GM12878 (cell line): ENCODE measurements around the gene SSH2. TPM values are rescaled to one million over a fixed set of nuclear protein-coding genes. Genes with fewer than 3 reads are reported as not detected.

Experiments
- CBFB ChIP-seq: IDR thresholded peaks from 2 replicates; pipeline ENCODE4 v1.6.1; 2016; ENCODE audit warnings: antibody characterized with exemption, low read depth
- CHD1 ChIP-seq: IDR thresholded peaks from 2 replicates; pipeline ENCODE4 v1.6.1; 2012; ENCODE audit warnings: low read depth, low read length, improper control_type of control experiment
- CREM ChIP-seq: IDR thresholded peaks from 2 replicates; pipeline ENCODE4 v1.6.1; 2014; ENCODE audit warnings: antibody characterized with exemption, low read depth
- EP300 ChIP-seq, 2 experiments: fragments of 150-350 bp in 1 of 2; IDR thresholded peaks; 2 replicates each; pipeline ENCODE4 v1.6.1; 2011 to 2012; ENCODE audit warnings: low read depth in 2 of 2, low read length in 2 of 2, borderline replicate concordance in 1 of 2, improper control_type of control experiment in 1 of 2, inconsistent platforms in 1 of 2; ENCODE audit not compliant: control insufficient read depth in 1 of 2
- FOXK2 ChIP-seq: fragments of 450-650 bp; IDR thresholded peaks from 2 replicates; pipeline ENCODE4 v1.6.1; 2017; ENCODE audit warnings: mild to moderate bottlenecking, moderate library complexity
- HCFC1 ChIP-seq: fragments of 150-350 bp; IDR thresholded peaks from 2 replicates; pipeline ENCODE4 v1.6.1; 2014; ENCODE audit warnings: low read length
- HDGF ChIP-seq: fragments of 450-650 bp; IDR thresholded peaks from 2 replicates; pipeline ENCODE4 v1.6.1; 2016; ENCODE audit warnings: antibody characterized with exemption
- PML ChIP-seq: IDR thresholded peaks from 2 replicates; pipeline ENCODE4 v1.6.1; 2012; ENCODE audit warnings: low read length, inconsistent platforms
- RAD21 ChIP-seq: IDR thresholded peaks from 2 replicates; pipeline ENCODE4 v1.6.1; 2011; ENCODE audit warnings: mild to moderate bottlenecking, low read depth, low read length, moderate library complexity; ENCODE audit not compliant: insufficient read depth
- RUNX3 ChIP-seq: IDR thresholded peaks from 2 replicates; pipeline ENCODE4 v1.6.1; 2012; ENCODE audit warnings: low read length, inconsistent platforms
- SIX5 ChIP-seq: IDR thresholded peaks from 2 replicates; pipeline ENCODE4 v1.6.1; 2011; ENCODE audit warnings: mild to moderate bottlenecking, low read depth, low read length, moderate library complexity; ENCODE audit not compliant: severe bottlenecking
- SMARCA5 ChIP-seq: fragments of 450-650 bp; IDR thresholded peaks from 2 replicates; pipeline ENCODE4 v1.6.1; 2017; ENCODE audit warnings: mild to moderate bottlenecking
- SP1 ChIP-seq: IDR thresholded peaks from one replicate; pipeline ENCODE4 v1.6.1; 2011; ENCODE audit warnings: low read depth, low read length
- TARDBP ChIP-seq: IDR thresholded peaks from 2 replicates; pipeline ENCODE4 v1.6.1; 2016; ENCODE audit warnings: borderline replicate concordance
- TCF12 ChIP-seq: IDR thresholded peaks from 2 replicates; pipeline ENCODE4 v1.6.1; 2011; ENCODE audit warnings: low read depth, mild to moderate bottlenecking, low read length
- YY1 ChIP-seq: IDR thresholded peaks from 2 replicates; pipeline ENCODE4 v1.6.1; 2011; ENCODE audit warnings: low read depth, mild to moderate bottlenecking, low read length
- ZNF217 ChIP-seq: fragments of 450-650 bp; IDR thresholded peaks from 2 replicates; pipeline ENCODE4 v1.6.1; 2017; ENCODE audit warnings: antibody characterized with exemption, mild to moderate bottlenecking
- polyA plus RNA-seq, 11 experiments: library from polyadenylated mRNA; depleted of rRNA in 4 of 11; unstranded in 6 of 11; stranded (reverse) in 5 of 11; fragments of >200 nt; fragmentation: Nextera tagmentation in 4 of 11; fragmentation: Illumina TruSeq in 1 of 11; extraction: Ambion mirVana in 4 of 11; extraction: Trizol in 1 of 11; gene quantifications; 1 replicate in 1 of 11; 2 replicates in 10 of 11; pipeline versions ENCODE4 v1.2.1 to v1.2.3, GENCODE V29; 2011 to 2016; ENCODE audit warnings: inconsistent platforms in 2 of 11, missing spikeins in 2 of 11, low read depth in 1 of 11
- total RNA-seq, 4 experiments: library from RNA; depleted of rRNA in 3 of 4; stranded (reverse); fragments of >200 nt in 3 of 4; fragmentation: Illumina TruSeq in 1 of 4; extraction: Trizol in 1 of 4; gene quantifications; 2 replicates each; pipeline versions ENCODE4 v1.2.1 to v1.2.3, GENCODE V29; 2013 to 2021
- TF ChIP-seq, protein P1 (sequence below): fragments of 450-650 bp; IDR thresholded peaks from 2 replicates; pipeline ENCODE4 v1.6.1; 2017; ENCODE audit warnings: mild to moderate bottlenecking, moderate library complexity
- TF ChIP-seq, protein P2 (sequence below): IDR thresholded peaks from 2 replicates; pipeline ENCODE4 v1.6.1; 2012; ENCODE audit warnings: low read depth, low read length, improper control_type of control experiment
- TF ChIP-seq, protein P3 (sequence below): fragments of 450-650 bp; IDR thresholded peaks from 2 replicates; pipeline ENCODE4 v1.6.1; 2017; ENCODE audit warnings: mild to moderate bottlenecking
- TF ChIP-seq, protein P4 (sequence below): IDR thresholded peaks from 2 replicates; pipeline ENCODE4 v1.6.1; 2011; ENCODE audit warnings: low read depth, low read length, improper control_type of control experiment, borderline replicate concordance
- TF ChIP-seq, protein P5 (sequence below): IDR thresholded peaks from 2 replicates; pipeline ENCODE4 v1.6.1; 2011; ENCODE audit warnings: borderline replicate concordance, low read depth, mild to moderate bottlenecking, moderate library complexity, mixed read lengths, low read length; ENCODE audit not compliant: insufficient read depth; ENCODE audit errors: extremely low read length

The SSH2 gene
- total and polyA plus RNA-seq, 10 of the 15 experiments (the other 5 are each of a cell fraction or from before 2014, with no cell fraction given), result 9.3 to 65.9 (median 34.0) TPM

GRCh38 chr17:29579866-29580771 lies 349.9 kb downstream of the SSH2 start (continued):
- TF ChIP-seq, protein P1, sequence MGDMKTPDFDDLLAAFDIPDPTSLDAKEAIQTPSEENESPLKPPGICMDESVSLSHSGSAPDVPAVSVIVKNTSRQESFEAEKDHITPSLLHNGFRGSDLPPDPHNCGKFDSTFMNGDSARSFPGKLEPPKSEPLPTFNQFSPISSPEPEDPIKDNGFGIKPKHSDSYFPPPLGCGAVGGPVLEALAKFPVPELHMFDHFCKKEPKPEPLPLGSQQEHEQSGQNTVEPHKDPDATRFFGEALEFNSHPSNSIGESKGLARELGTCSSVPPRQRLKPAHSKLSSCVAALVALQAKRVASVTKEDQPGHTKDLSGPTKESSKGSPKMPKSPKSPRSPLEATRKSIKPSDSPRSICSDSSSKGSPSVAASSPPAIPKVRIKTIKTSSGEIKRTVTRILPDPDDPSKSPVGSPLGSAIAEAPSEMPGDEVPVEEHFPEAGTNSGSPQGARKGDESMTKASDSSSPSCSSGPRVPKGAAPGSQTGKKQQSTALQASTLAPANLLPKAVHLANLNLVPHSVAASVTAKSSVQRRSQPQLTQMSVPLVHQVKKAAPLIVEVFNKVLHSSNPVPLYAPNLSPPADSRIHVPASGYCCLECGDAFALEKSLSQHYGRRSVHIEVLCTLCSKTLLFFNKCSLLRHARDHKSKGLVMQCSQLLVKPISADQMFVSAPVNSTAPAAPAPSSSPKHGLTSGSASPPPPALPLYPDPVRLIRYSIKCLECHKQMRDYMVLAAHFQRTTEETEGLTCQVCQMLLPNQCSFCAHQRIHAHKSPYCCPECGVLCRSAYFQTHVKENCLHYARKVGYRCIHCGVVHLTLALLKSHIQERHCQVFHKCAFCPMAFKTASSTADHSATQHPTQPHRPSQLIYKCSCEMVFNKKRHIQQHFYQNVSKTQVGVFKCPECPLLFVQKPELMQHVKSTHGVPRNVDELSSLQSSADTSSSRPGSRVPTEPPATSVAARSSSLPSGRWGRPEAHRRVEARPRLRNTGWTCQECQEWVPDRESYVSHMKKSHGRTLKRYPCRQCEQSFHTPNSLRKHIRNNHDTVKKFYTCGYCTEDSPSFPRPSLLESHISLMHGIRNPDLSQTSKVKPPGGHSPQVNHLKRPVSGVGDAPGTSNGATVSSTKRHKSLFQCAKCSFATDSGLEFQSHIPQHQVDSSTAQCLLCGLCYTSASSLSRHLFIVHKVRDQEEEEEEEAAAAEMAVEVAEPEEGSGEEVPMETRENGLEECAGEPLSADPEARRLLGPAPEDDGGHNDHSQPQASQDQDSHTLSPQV, result no peak
- TF ChIP-seq HCFC1 (no peak), RUNX3 (no peak; the same call in 1 of the 2 replicates), PML (no peak), CREM (peak; percentile 15; the same call in 1 of the 2 replicates), SMARCA5 (peak; percentile 66; the same call in 1 of the 2 replicates), RAD21 (peak; percentile 87), ZNF217 (no peak), CBFB (no peak), FOXK2 (no peak), TARDBP (0 out of 2 replicates have a peak, but pooled peaks have one; percentile 22), HDGF (peak; percentile 91), YY1 (peak; percentile 72; the same call in 1 of the 2 replicates), EP300 (IDR thresholded peaks at IDR 0.05; ENCODE audit: borderline replicate concordance in 1 of 2, control insufficient read depth in 1 of 2, low read depth in 2 of 2, low read length in 2 of 2) (no peak), SP1 (peak; percentile 17), SIX5 (no peak), TCF12 (0 out of 2 replicates have a peak, but pooled peaks have one; percentile 48), CHD1 (no peak)
- TF ChIP-seq, protein P2, sequence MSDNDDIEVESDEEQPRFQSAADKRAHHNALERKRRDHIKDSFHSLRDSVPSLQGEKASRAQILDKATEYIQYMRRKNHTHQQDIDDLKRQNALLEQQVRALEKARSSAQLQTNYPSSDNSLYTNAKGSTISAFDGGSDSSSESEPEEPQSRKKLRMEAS, result peak; percentile 91
- TF ChIP-seq, protein P3, sequence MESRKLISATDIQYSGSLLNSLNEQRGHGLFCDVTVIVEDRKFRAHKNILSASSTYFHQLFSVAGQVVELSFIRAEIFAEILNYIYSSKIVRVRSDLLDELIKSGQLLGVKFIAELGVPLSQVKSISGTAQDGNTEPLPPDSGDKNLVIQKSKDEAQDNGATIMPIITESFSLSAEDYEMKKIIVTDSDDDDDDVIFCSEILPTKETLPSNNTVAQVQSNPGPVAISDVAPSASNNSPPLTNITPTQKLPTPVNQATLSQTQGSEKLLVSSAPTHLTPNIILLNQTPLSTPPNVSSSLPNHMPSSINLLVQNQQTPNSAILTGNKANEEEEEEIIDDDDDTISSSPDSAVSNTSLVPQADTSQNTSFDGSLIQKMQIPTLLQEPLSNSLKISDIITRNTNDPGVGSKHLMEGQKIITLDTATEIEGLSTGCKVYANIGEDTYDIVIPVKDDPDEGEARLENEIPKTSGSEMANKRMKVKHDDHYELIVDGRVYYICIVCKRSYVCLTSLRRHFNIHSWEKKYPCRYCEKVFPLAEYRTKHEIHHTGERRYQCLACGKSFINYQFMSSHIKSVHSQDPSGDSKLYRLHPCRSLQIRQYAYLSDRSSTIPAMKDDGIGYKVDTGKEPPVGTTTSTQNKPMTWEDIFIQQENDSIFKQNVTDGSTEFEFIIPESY, result no peak
- TF ChIP-seq, protein P4, sequence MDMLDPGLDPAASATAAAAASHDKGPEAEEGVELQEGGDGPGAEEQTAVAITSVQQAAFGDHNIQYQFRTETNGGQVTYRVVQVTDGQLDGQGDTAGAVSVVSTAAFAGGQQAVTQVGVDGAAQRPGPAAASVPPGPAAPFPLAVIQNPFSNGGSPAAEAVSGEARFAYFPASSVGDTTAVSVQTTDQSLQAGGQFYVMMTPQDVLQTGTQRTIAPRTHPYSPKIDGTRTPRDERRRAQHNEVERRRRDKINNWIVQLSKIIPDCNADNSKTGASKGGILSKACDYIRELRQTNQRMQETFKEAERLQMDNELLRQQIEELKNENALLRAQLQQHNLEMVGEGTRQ, result peak; percentile 50
- TF ChIP-seq, protein P5, sequence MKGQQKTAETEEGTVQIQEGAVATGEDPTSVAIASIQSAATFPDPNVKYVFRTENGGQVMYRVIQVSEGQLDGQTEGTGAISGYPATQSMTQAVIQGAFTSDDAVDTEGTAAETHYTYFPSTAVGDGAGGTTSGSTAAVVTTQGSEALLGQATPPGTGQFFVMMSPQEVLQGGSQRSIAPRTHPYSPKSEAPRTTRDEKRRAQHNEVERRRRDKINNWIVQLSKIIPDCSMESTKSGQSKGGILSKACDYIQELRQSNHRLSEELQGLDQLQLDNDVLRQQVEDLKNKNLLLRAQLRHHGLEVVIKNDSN, result peak; percentile 66
